ENCODE data around the gene MXD1.

DNA sequence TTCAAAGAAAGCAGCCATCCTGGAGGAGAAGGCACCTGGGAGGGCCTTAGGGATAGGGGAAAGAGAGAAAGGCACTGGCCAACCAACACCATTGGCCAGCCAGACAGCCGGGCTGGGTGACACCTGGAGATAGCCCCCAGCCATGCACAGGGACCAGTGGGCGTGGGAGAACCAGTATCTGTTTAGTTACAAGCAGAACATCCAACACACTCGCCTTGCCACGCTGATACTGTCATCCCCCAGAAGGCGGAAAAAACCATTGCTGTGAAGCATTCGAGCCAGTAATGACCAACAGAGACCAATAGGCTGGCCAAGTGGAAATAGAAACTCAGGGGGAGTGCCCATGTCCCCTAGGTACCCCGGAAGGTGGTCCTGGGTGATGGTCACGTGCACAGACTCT, 31.0 kb downstream of the MXD1 start:
- TF ChIP-seq, protein P1, sequence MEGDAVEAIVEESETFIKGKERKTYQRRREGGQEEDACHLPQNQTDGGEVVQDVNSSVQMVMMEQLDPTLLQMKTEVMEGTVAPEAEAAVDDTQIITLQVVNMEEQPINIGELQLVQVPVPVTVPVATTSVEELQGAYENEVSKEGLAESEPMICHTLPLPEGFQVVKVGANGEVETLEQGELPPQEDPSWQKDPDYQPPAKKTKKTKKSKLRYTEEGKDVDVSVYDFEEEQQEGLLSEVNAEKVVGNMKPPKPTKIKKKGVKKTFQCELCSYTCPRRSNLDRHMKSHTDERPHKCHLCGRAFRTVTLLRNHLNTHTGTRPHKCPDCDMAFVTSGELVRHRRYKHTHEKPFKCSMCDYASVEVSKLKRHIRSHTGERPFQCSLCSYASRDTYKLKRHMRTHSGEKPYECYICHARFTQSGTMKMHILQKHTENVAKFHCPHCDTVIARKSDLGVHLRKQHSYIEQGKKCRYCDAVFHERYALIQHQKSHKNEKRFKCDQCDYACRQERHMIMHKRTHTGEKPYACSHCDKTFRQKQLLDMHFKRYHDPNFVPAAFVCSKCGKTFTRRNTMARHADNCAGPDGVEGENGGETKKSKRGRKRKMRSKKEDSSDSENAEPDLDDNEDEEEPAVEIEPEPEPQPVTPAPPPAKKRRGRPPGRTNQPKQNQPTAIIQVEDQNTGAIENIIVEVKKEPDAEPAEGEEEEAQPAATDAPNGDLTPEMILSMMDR (IDR thresholded peaks at IDR 0.05), result no peak
- TF ChIP-seq POLR2A (IDR thresholded peaks at IDR 0.05), result no peak
